HG03521 (cell line): ENCODE measurements around the gene KCMF1.

Source experiments
- ATAC-seq: cut with Tn5 transposase; IDR thresholded peaks from one replicate; pipeline ENCODE4 v1.9.1; 2021; ENCODE audit warnings: mild to moderate bottlenecking, moderate library complexity; ENCODE audit not compliant: unreplicated experiment

Gene KCMF1

GRCh38 chr2:84954329-84954728 lies 16.6 kb upstream of the KCMF1 start:
- ATAC-seq, result no peak

GRCh38 chr2:84956334-84957297 lies 14.3 kb upstream of the KCMF1 start:
- ATAC-seq, result no peak

- no peak for ATAC-seq
These were observed 13.2 kb upstream of the KCMF1 start for GRCh38 chr2:84957771-84958134.

- ATAC-seq, result no peak
These were observed 12.6 kb upstream of the KCMF1 start for GRCh38 chr2:84958135-84959059.

- ATAC-seq, result no peak
These were observed 11.8 kb upstream of the KCMF1 start for GRCh38 chr2:84959095-84959565.

- ATAC-seq, result no peak
These were observed 11.1 kb upstream of the KCMF1 start for GRCh38 chr2:84959566-84960506.

GRCh38 chr2:84962917-84963316 lies 8.0 kb upstream of the KCMF1 start:
- no peak for ATAC-seq

- no peak for ATAC-seq
These were observed 7.7 kb upstream of the KCMF1 start for GRCh38 chr2:84963323-84963691.

- ATAC-seq, result no peak
These were observed 7.1 kb upstream of the KCMF1 start for GRCh38 chr2:84963692-84964405.

- ATAC-seq, result no peak
These were observed 6.4 kb upstream of the KCMF1 start for GRCh38 chr2:84964406-84965191.

GRCh38 chr2:84965192-84965516 lies 5.8 kb upstream of the KCMF1 start:
- ATAC-seq, result no peak

GRCh38 chr2:84965827-84966226 lies 5.1 kb upstream of the KCMF1 start:
- no peak for ATAC-seq

GRCh38 chr2:84966731-84967130 lies 4.2 kb upstream of the KCMF1 start:
- no peak for ATAC-seq

- ATAC-seq, result no peak
These were observed 1.3 kb upstream of the KCMF1 start for GRCh38 chr2:84969511-84970209.

GRCh38 chr2:84970210-84970867 lies 622 bp upstream of the KCMF1 start:
- peak; percentile 43 for ATAC-seq

GRCh38 chr2:84971510-84972206 lies 697 bp downstream of the KCMF1 start:
- peak; percentile 27 for ATAC-seq

- no peak for ATAC-seq
These were observed 1.3 kb downstream of the KCMF1 start for GRCh38 chr2:84972207-84972783.
